Mesenchymal stem cell (in vitro differentiated cells and primary cell): ENCODE data around the gene DQX1.
"Not testable (repeated sequence)": the region's sequence is repeated elsewhere in the genome, so short reads cannot be mapped to it uniquely, and the experiment has no call there.

Experiments used
- DNase-seq: peaks from one replicate; pipeline ENCODE4 v3.0.0-alpha.2; 2013
- H2AFZ ChIP-seq: one replicate; pipeline ENCODE4 v1.6.1; 2013; ENCODE audit warnings: low read depth, mild to moderate bottlenecking, control low read depth, inconsistent platforms, low read length, moderate library complexity
- H2AK5ac ChIP-seq: 2 replicates; pipeline ENCODE4 v1.6.1; 2013; ENCODE audit warnings: low read length, moderate library complexity, mild to moderate bottlenecking, inconsistent platforms; ENCODE audit not compliant: severe bottlenecking
- H2BK120ac ChIP-seq: one replicate; pipeline ENCODE4 v1.6.1; 2013; ENCODE audit warnings: low read depth, mild to moderate bottlenecking, inconsistent platforms, low read length, moderate library complexity
- H2BK12ac ChIP-seq, 2 experiments: one replicate each; pipeline ENCODE4 v1.6.1; 2013; ENCODE audit warnings: inconsistent platforms in 2 of 2, low read length in 2 of 2, mild to moderate bottlenecking in 2 of 2, moderate library complexity in 2 of 2, control low read depth in 1 of 2
- H2BK15ac ChIP-seq: one replicate; pipeline ENCODE4 v1.6.1; 2013; ENCODE audit warnings: mild to moderate bottlenecking, low read depth, inconsistent platforms; ENCODE audit not compliant: poor library complexity, severe bottlenecking
- H2BK5ac ChIP-seq: 2 replicates; pipeline ENCODE4 v1.6.1; 2013; ENCODE audit warnings: low read depth, mild to moderate bottlenecking, low read length, control low read depth, inconsistent platforms; ENCODE audit not compliant: poor library complexity, severe bottlenecking
- H3K14ac ChIP-seq, 2 experiments: one replicate each; pipeline ENCODE4 v1.6.1; 2013; ENCODE audit warnings: inconsistent platforms in 2 of 2, low read length in 2 of 2, control low read depth in 1 of 2, mild to moderate bottlenecking in 1 of 2, moderate library complexity in 1 of 2
- H3K18ac ChIP-seq, 2 experiments: one replicate each; pipeline ENCODE4 v1.6.1; 2013; ENCODE audit warnings: inconsistent platforms in 2 of 2, low read length in 2 of 2, control low read depth in 1 of 2, low read depth in 1 of 2, mild to moderate bottlenecking in 1 of 2
- H3K23ac ChIP-seq, 2 experiments: one replicate each; pipeline ENCODE4 v1.6.1; 2013; ENCODE audit warnings: inconsistent platforms in 2 of 2, low read length in 2 of 2, mild to moderate bottlenecking in 2 of 2, moderate library complexity in 2 of 2, control low read depth in 1 of 2
- H3K27ac ChIP-seq: 2 replicates; pipeline ENCODE4 v1.5.1; 2013; ENCODE audit warnings: mild to moderate bottlenecking, moderate library complexity, low read length, control low read depth, inconsistent platforms; ENCODE audit not compliant: poor library complexity, severe bottlenecking
- H3K27me3 ChIP-seq, 2 experiments: 2 replicates each; pipeline versions ENCODE4 v1.6.1 to v1.7.0; 2013; ENCODE audit warnings: low read length in 2 of 2, mild to moderate bottlenecking in 2 of 2, moderate library complexity in 2 of 2, control low read depth in 1 of 2, inconsistent platforms in 1 of 2; ENCODE audit not compliant: control insufficient read depth in 1 of 2, insufficient read depth in 1 of 2
- H3K36me3 ChIP-seq, 2 experiments: 2 replicates each; pipeline versions ENCODE4 v1.6.1 to v1.7.0; 2013; ENCODE audit warnings: low read length in 2 of 2, control low read depth in 1 of 2, inconsistent platforms in 1 of 2, low read depth in 1 of 2, mild to moderate bottlenecking in 1 of 2; ENCODE audit not compliant: insufficient read depth in 2 of 2, control insufficient read depth in 1 of 2
- H3K4ac ChIP-seq, 2 experiments: one replicate each; pipeline ENCODE4 v1.6.1; 2013; ENCODE audit warnings: inconsistent platforms in 2 of 2, low read length in 2 of 2, mild to moderate bottlenecking in 2 of 2, moderate library complexity in 2 of 2, control low read depth in 1 of 2, low read depth in 1 of 2
- H3K4me1 ChIP-seq: 2 replicates; pipeline ENCODE4 v1.6.1; 2013; ENCODE audit warnings: low read depth, low read length, control low read depth; ENCODE audit not compliant: control insufficient read depth, insufficient read depth
- H3K4me2 ChIP-seq: 2 replicates; pipeline ENCODE4 v1.6.1; 2013; ENCODE audit warnings: low read length, mild to moderate bottlenecking, inconsistent platforms; ENCODE audit not compliant: poor library complexity, severe bottlenecking
- H3K4me3 ChIP-seq, 2 experiments: 2 replicates each; pipeline versions ENCODE4 v1.5.1 to v1.7.0; 2013; ENCODE audit warnings: low read length in 2 of 2, mild to moderate bottlenecking in 2 of 2, control low read depth in 1 of 2, low read depth in 1 of 2; ENCODE audit not compliant: insufficient read depth in 1 of 2
- H3K79me1 ChIP-seq: replicated peaks from 2 replicates; pipeline ENCODE4 v1.6.1; 2013; ENCODE audit warnings: mild to moderate bottlenecking, control low read depth, low read length, inconsistent platforms; ENCODE audit not compliant: poor library complexity, severe bottlenecking
- H3K9ac ChIP-seq: 2 replicates; pipeline ENCODE4 v1.7.0; 2013; ENCODE audit warnings: mild to moderate bottlenecking, low read length, moderate library complexity
- H3K9me3 ChIP-seq: 2 replicates; pipeline ENCODE4 v1.7.0; 2013; ENCODE audit warnings: mild to moderate bottlenecking, low read length; ENCODE audit not compliant: control insufficient read depth
- H4K8ac ChIP-seq: one replicate; pipeline ENCODE4 v1.6.1; 2013; ENCODE audit warnings: inconsistent platforms, mild to moderate bottlenecking, low read length, moderate library complexity
- H4K91ac ChIP-seq: one replicate; pipeline ENCODE4 v1.6.1; 2013; ENCODE audit warnings: mild to moderate bottlenecking, low read length, inconsistent platforms
- WGBS: methylation state at CpG from one replicate; pipeline ENCODE4 v1.1.7; 2013; ENCODE audit warnings: mixed read lengths; 5-methylcytosine and 5-hydroxymethylcytosine counted together

The DQX1 gene

DNA sequence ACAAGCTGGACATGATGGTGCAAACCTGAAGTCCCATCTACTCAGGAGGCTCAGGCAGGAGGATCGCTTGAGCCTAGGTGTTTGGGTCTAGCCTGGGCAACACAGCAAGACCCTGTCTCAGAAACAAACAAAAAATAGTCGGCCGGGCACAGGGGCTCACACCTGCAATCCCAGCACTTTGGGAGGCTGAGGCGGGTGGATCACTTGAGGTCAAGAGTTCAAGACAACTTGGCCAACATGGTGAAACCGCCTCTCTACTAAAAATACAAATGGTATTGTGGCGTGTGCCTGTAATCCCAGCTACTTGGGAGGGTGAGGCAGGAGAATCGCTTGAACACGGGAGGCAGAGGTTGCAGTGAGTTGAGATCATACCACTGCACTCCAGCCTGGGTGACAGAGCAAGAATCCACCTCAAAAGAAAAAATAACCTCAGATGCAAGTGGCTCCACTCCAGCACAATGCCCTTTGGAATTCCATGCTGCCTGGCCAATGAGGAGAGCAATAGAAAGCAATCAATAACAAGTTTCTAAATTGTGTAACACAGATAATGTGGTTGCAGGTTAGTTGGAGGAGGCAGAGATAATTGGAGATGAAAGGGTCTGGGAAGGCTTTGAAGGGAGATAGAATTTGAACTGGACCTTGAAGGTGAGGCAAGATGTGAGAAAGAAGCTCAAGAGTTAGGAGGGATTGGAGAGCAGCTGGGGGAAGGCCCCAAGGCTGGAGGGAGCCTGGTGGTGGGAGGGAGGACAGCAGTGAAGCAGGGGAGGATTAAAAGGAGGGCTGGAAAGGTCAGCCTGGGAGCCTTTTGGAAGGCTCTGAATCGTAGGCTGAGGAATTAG, 37.2 kb downstream of the DQX1 start:
- no peak overlapping the region for H2BK120ac ChIP-seq
- no peak for DNase-seq
- H3K36me3 ChIP-seq, result peaks cover 50 to 75% of the 10 kb centered on the region in 2 experiments
- no peak overlapping the region for H2AFZ ChIP-seq
- H3K79me1 ChIP-seq, result peaks cover 15% of the 10 kb centered on the region
- 90% methylated on average over 8 of the region's 9 CpGs for WGBS
- no peak overlapping the region for H2BK5ac ChIP-seq
- H3K4me1 ChIP-seq, result no peaks in the 10 kb centered on the region
- no peak overlapping the region for H3K18ac ChIP-seq
- H3K14ac ChIP-seq, result no peak overlapping the region
- no peak overlapping the region for H3K4ac ChIP-seq
- H3K27ac ChIP-seq, result no peak overlapping the region
- H3K27me3 ChIP-seq, result no peaks in the 10 kb centered on the region
- H3K9ac ChIP-seq, result peak overlapping the region; percentile 55
- no peaks in the 10 kb centered on the region for H3K9me3 ChIP-seq
- no peak overlapping the region for H4K8ac ChIP-seq
- H3K23ac ChIP-seq, result no peak overlapping the region
- no peak overlapping the region for H2BK12ac ChIP-seq
- no peak overlapping the region for H3K4me2 ChIP-seq
- H2BK15ac ChIP-seq, result no peak overlapping the region
- no peak overlapping the region for H3K4me3 ChIP-seq
- H2AK5ac ChIP-seq, result no peak overlapping the region
- no peak overlapping the region for H4K91ac ChIP-seq

DNA sequence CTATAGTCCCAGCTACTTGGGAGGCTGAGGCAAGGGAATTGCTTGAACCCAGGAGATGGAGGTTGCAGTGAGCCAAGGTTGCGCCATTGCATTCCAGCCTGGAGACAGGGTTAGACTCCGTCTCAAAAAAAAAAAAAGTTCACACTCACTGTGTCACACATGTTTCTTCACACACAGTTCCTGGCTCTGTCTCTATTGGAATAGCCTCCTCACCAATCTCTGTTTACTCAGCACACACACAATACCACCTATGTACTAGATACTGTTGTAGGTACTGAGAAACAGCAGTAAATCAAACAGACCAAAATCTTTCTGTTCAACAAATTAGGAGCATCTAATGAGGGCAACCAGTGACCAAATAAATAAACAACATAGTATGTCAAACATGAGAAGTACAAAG, 39.9 kb downstream of the DQX1 start:
- 100% methylated on average over 2 of the region's 2 CpGs for WGBS

DNA sequence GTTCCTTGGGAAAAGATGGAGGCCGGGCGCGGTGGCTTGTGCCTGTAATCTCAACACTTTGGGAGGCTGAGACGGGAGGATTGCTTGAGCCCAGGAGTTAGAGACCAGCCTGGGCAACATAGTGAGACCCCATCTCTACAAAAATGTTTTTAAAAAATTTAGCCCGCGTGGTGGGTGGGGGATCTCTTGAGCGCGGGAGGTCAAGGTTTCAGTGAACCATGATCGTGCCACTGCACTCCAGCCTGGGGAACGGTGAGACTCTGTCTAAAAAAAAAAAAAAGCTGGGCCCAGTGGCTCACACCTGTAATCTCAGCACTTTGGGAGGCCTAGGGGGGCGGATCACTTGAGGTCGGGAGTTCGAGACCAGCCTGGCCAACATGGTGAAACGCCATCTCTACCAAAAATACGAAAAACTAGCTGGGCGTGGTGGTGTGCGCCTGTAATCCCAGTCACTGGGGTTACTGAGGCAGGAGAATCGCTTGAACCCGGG, 42.3 kb downstream of the DQX1 start:
- Histone ChIP-seq H3K4me3 (peak overlapping the region; percentile 82 to 93), H3K4me2 (peak overlapping the region; percentile 98), H3K4me1 (peaks cover 18% of the 10 kb centered on the region), H3K79me1 (peaks cover 28% of the 10 kb centered on the region), H3K36me3 (peaks cover 14 to 51% of the 10 kb centered on the region in 2 experiments), H3K9ac (peak overlapping the region; percentile 94)
- H3K18ac ChIP-seq, H3K27ac ChIP-seq, DNase-seq, H3K9me3 ChIP-seq, H3K23ac ChIP-seq, H3K14ac ChIP-seq, H2BK15ac ChIP-seq, H2AFZ ChIP-seq, H2BK5ac ChIP-seq, H3K27me3 ChIP-seq, H3K4ac ChIP-seq, H2AK5ac ChIP-seq, H2BK120ac ChIP-seq, H4K8ac ChIP-seq, H4K91ac ChIP-seq, H2BK12ac ChIP-seq: not testable (repeated sequence)
- WGBS, result 89% methylated on average over 19 of the region's 19 CpGs

More for the DNA sequence above, 39.9 kb downstream of the DQX1 start:
- no peak overlapping the region for H3K4me3 ChIP-seq
- peaks cover 26 to 50% of the 10 kb centered on the region in 2 experiments for H3K36me3 ChIP-seq
- no peak overlapping the region for H2BK5ac ChIP-seq
- H2AK5ac ChIP-seq, result no peak overlapping the region
- peaks cover 21% of the 10 kb centered on the region for H3K79me1 ChIP-seq
- no peak overlapping the region for H2AFZ ChIP-seq
- no peaks in the 10 kb centered on the region for H3K27me3 ChIP-seq
- H3K23ac ChIP-seq, result no peak overlapping the region
- H4K8ac ChIP-seq, result no peak overlapping the region
- no peak overlapping the region for H4K91ac ChIP-seq
- H3K14ac ChIP-seq, result no peak overlapping the region
- no peak overlapping the region for H3K27ac ChIP-seq
- no peak overlapping the region for H2BK12ac ChIP-seq
- no peak overlapping the region for H3K9ac ChIP-seq
- DNase-seq, result no peak
- H3K4me2 ChIP-seq, result no peak overlapping the region
- H2BK120ac ChIP-seq, result no peak overlapping the region
- H3K18ac ChIP-seq, result no peak overlapping the region
- peaks cover 12% of the 10 kb centered on the region for H3K4me1 ChIP-seq
- no peaks in the 10 kb centered on the region for H3K9me3 ChIP-seq
- no peak overlapping the region for H2BK15ac ChIP-seq
- no peak overlapping the region for H3K4ac ChIP-seq
